GM08714 (cell line): ENCODE measurements around the gene LRP1.

Source experiments
- H3K4me3 ChIP-seq: fragments of 200-500 bp; sonication (Bioruptor generic); 2 replicates; pipeline ENCODE4 v1.5.1; 2014; ENCODE audit warnings: mild to moderate bottlenecking, low read length, inconsistent platforms
- ZNF274 ChIP-seq: IDR thresholded peaks from 2 replicates; pipeline ENCODE4 v1.6.1; 2012; ENCODE audit warnings: mild to moderate bottlenecking, low read depth, low read length

LRP1 gene

GRCh38 chr12:57127726-57128518 is at the start of gene LRP1:
Gene LRP1, plus strand, starts transcription at chr12:57128483. Its CDS starts 482 bp downstream, at chr12:57128965.
- H3K4me3 ChIP-seq = peak within 1 kb of the TSS; percentile 75
- no peak for TF ChIP-seq ZNF274

- TF ChIP-seq ZNF274 = no peak
- peak within 1 kb of the TSS; percentile 81 for H3K4me3 ChIP-seq
These were observed 49.5 kb upstream of the LRP1 start, which contains the start of gene NEMP1 for GRCh38 chr12:57078519-57079404. Gene NEMP1, minus strand, starts transcription at chr12:57078791. Its CDS starts 46 bp downstream, at chr12:57078745.

GRCh38 chr12:57079821-57080220 is 48.5 kb upstream of the LRP1 start:
- TF ChIP-seq ZNF274 = no peak
- H3K4me3 ChIP-seq = no peak overlapping the region

- no peak for TF ChIP-seq ZNF274
- no peak overlapping the region for H3K4me3 ChIP-seq
These were observed 47.4 kb upstream of the LRP1 start for GRCh38 chr12:57080855-57081254.

- H3K4me3 ChIP-seq = peak overlapping the region; percentile 77; the same call in 1 of the 2 replicates
- no peak for TF ChIP-seq ZNF274
These were observed 42.2 kb upstream of the LRP1 start for GRCh38 chr12:57085999-57086492.

- TF ChIP-seq ZNF274 = no peak
- peak overlapping the region; percentile 77 for H3K4me3 ChIP-seq
These were observed 41.7 kb upstream of the LRP1 start for GRCh38 chr12:57086493-57087009.

- H3K4me3 ChIP-seq = peak overlapping the region; percentile 77
- TF ChIP-seq ZNF274 = no peak
These were observed 41.1 kb upstream of the LRP1 start for GRCh38 chr12:57087010-57087690.

- H3K4me3 ChIP-seq = peak overlapping the region; percentile 40
- TF ChIP-seq ZNF274 = no peak
These were observed 40.5 kb upstream of the LRP1 start for GRCh38 chr12:57087691-57088353.

- peak within 1 kb of the TSS; percentile 80 for H3K4me3 ChIP-seq
- no peak for TF ChIP-seq ZNF274
These were observed 39.7 kb upstream of the LRP1 start, which contains the start of gene NAB2 for GRCh38 chr12:57088354-57089270. Gene NAB2, plus strand, starts transcription at chr12:57089114. Its CDS starts 158 bp downstream, at chr12:57089272.

- TF ChIP-seq ZNF274 = no peak
- H3K4me3 ChIP-seq = peak overlapping the region; percentile 80
These were observed 38.7 kb upstream of the LRP1 start for GRCh38 chr12:57089271-57090245.

- no peak for TF ChIP-seq ZNF274
- no peak overlapping the region for H3K4me3 ChIP-seq
These were observed 37.8 kb upstream of the LRP1 start for GRCh38 chr12:57090490-57090889.
